Neural cell (in vitro differentiated cells): ENCODE data around the gene DEFB121. TPM values are rescaled to one million over a fixed set of nuclear protein-coding genes. Genes with fewer than 3 reads are reported as not detected.
"Not testable (repeated sequence)": the region's sequence is repeated elsewhere in the genome, so short reads cannot be mapped to it uniquely, and the experiment has no call there.

ENCODE experiments used
- H2AFZ ChIP-seq: fragments of 200-600, 300-800 bp; sonication (generic), shearing (Covaris generic); 2 replicates; pipeline ENCODE4 v1.6.0; 2014; ENCODE audit warnings: low read depth, mild to moderate bottlenecking, antibody characterized with exemption, low read length, moderate library complexity
- H3F3A ChIP-seq: fragments of 200-600 bp; shearing (Covaris generic); 2 replicates; pipeline ENCODE4 v1.6.1; 2016; ENCODE audit warnings: mild to moderate bottlenecking, moderate library complexity, mixed read lengths, antibody characterized with exemption, low read length; ENCODE audit not compliant: insufficient read depth, poor library complexity, severe bottlenecking
- H3K27ac ChIP-seq: fragments of 200-600, 300-800 bp; sonication (generic), shearing (Covaris generic); 2 replicates; pipeline ENCODE4 v1.5.1; 2014; ENCODE audit warnings: mild to moderate bottlenecking, low read length, moderate library complexity
- H3K27me3 ChIP-seq: fragments of 300-800, 200-600 bp; sonication (generic), shearing (Covaris generic); 2 replicates; pipeline ENCODE4 v1.6.0; 2014; ENCODE audit warnings: mild to moderate bottlenecking, low read depth, low read length, moderate library complexity; ENCODE audit not compliant: insufficient read depth
- H3K36me3 ChIP-seq: fragments of 300-800, 200-600 bp; sonication (generic), shearing (Covaris generic); 2 replicates; pipeline ENCODE4 v1.5.1; 2014; ENCODE audit warnings: mild to moderate bottlenecking, antibody characterized with exemption, low read length, moderate library complexity; ENCODE audit not compliant: insufficient read depth
- H3K4me2 ChIP-seq: fragments of 300-800, 200-600 bp; sonication (generic), shearing (Covaris generic); 2 replicates; pipeline ENCODE4 v1.6.0; 2014; ENCODE audit warnings: mild to moderate bottlenecking, low read length
- H3K4me3 ChIP-seq: fragments of 300-800, 200-600 bp; sonication (generic), shearing (Covaris generic); 2 replicates; pipeline ENCODE4 v1.5.1; 2014; ENCODE audit warnings: mild to moderate bottlenecking, low read length, moderate library complexity
- H3K79me2 ChIP-seq: fragments of 200-600 bp; shearing (Covaris generic); replicated peaks from 2 replicates; pipeline ENCODE4 v1.6.0; 2014; ENCODE audit warnings: mild to moderate bottlenecking, low read length, moderate library complexity; ENCODE audit not compliant: insufficient read depth
- H3K9ac ChIP-seq: fragments of 300-800, 200-600 bp; sonication (generic), shearing (Covaris generic); 2 replicates; pipeline ENCODE4 v1.6.1; 2016; ENCODE audit warnings: mild to moderate bottlenecking, low read length, mixed read lengths
- H3K9me2 ChIP-seq: fragments of 200-600 bp; shearing (Covaris generic); 2 replicates; pipeline ENCODE4 v1.6.1; 2016; ENCODE audit warnings: mild to moderate bottlenecking, low read length, mixed read lengths; ENCODE audit not compliant: insufficient read depth
- H3K9me3 ChIP-seq: fragments of 200-600, 300-800 bp; sonication (generic), shearing (Covaris generic); 2 replicates; pipeline ENCODE4 v1.6.1; 2016; ENCODE audit warnings: mild to moderate bottlenecking, mixed run types, low read length, moderate library complexity, mixed read lengths
- H4K20me1 ChIP-seq: fragments of 200-600 bp; shearing (Covaris generic); 2 replicates; pipeline ENCODE4 v1.6.1; 2016; ENCODE audit warnings: mild to moderate bottlenecking, mixed run types; ENCODE audit not compliant: insufficient read depth
- EP300 ChIP-seq: fragments of 450-650 bp; conservative IDR thresholded peaks from 2 replicates; pipeline ENCODE4 v1.6.1; 2014; ENCODE audit warnings: antibody characterized with exemption, mild to moderate bottlenecking, moderate library complexity; ENCODE audit not compliant: poor library complexity, severe bottlenecking
- EZH2 ChIP-seq: fragments of 200-600, 300-800 bp; shearing (Covaris generic), sonication (generic); IDR thresholded peaks from 2 replicates; pipeline ENCODE4 v1.6.1; 2014; ENCODE audit warnings: antibody characterized with exemption, low read length, borderline replicate concordance, mild to moderate bottlenecking; ENCODE audit not compliant: insufficient read depth, poor library complexity, severe bottlenecking
- MXI1 ChIP-seq: fragments of 450-650 bp; conservative IDR thresholded peaks from 2 replicates; pipeline ENCODE4 v1.6.1; 2014; ENCODE audit warnings: antibody characterized with exemption, mild to moderate bottlenecking; ENCODE audit not compliant: poor library complexity, severe bottlenecking
- POLR2AphosphoS5 ChIP-seq: IDR thresholded peaks from 2 replicates; pipeline ENCODE4 v1.6.1; 2012
- RAD21 ChIP-seq: fragments of 450-650 bp; conservative IDR thresholded peaks from 2 replicates; pipeline ENCODE4 v1.6.1; 2014; ENCODE audit warnings: antibody characterized with exemption, mild to moderate bottlenecking, moderate library complexity
- SMC3 ChIP-seq: fragments of 450-650 bp; conservative IDR thresholded peaks from 2 replicates; pipeline ENCODE4 v1.6.1; 2014; ENCODE audit warnings: antibody characterized with exemption, mild to moderate bottlenecking, moderate library complexity; ENCODE audit not compliant: poor library complexity
- TAF1 ChIP-seq: IDR thresholded peaks from 2 replicates; pipeline ENCODE4 v1.6.1; 2012; ENCODE audit warnings: low read depth
- polyA plus RNA-seq: library from polyadenylated mRNA; depleted of rRNA; stranded (reverse); fragments of >200 nt; gene quantifications from 2 replicates; pipeline ENCODE4 v1.2.3, GENCODE V29; 2014
- TF ChIP-seq, protein P1 (sequence below): IDR thresholded peaks from 2 replicates; pipeline ENCODE4 v1.6.1; 2012; ENCODE audit warnings: borderline replicate concordance
- TF ChIP-seq, protein P2 (sequence below): fragments of 450-650 bp; IDR thresholded peaks from 2 replicates; pipeline ENCODE4 v1.5.1; 2014; ENCODE audit warnings: antibody characterized with exemption, mild to moderate bottlenecking, moderate library complexity; ENCODE audit not compliant: poor library complexity, severe bottlenecking

DEFB121 gene
- polyA plus RNA-seq, 1 donor from 2014 or later = not detected

DNA sequence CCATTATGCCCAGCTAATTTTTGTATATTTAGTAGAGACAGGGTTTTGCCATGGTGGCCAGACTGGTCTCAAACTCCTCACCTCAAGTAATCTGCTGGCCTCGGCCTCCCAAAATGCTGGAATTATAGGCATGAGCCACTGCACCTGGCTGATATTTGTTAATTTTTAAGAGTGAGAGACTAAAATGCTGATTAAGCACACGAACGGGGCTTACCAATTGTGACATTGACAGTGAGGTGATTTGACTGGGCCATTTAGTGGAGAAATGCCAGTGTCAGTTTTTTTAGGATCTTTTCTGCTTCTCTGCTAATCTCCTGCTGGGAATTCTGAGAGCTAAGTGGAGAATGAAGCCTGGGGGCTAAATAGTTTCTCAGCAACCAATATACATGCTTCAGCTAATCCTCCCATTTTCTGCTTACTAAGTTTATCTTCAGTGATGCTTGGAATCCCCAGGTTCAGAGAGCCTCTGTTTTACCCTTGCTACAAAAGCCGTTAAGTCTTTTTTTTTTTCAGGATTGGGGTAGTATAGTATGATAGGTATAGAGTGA, 24.6 kb upstream of the DEFB121 start:
- Histone ChIP-seq H3F3A (no peaks in the 10 kb centered on the region), H3K9me3 (peaks cover 4% of the 10 kb centered on the region), H3K79me2 (no peaks in the 10 kb centered on the region), H3K27ac (no peak overlapping the region), H4K20me1 (no peaks in the 10 kb centered on the region), H3K9ac (no peak overlapping the region), H3K27me3 (no peaks in the 10 kb centered on the region), H3K4me3 (no peak overlapping the region), H2AFZ (no peak overlapping the region), H3K9me2 (no peaks in the 10 kb centered on the region), H3K36me3 (no peaks in the 10 kb centered on the region), H3K4me2 (no peak overlapping the region)
- TF ChIP-seq TAF1 = no peak
- TF ChIP-seq EZH2 = no peak
- no peak for TF ChIP-seq EP300
- no peak for TF ChIP-seq SMC3
- no peak for TF ChIP-seq RAD21
- TF ChIP-seq POLR2AphosphoS5 = no peak
- TF ChIP-seq MXI1 = no peak
- TF ChIP-seq, protein P1, sequence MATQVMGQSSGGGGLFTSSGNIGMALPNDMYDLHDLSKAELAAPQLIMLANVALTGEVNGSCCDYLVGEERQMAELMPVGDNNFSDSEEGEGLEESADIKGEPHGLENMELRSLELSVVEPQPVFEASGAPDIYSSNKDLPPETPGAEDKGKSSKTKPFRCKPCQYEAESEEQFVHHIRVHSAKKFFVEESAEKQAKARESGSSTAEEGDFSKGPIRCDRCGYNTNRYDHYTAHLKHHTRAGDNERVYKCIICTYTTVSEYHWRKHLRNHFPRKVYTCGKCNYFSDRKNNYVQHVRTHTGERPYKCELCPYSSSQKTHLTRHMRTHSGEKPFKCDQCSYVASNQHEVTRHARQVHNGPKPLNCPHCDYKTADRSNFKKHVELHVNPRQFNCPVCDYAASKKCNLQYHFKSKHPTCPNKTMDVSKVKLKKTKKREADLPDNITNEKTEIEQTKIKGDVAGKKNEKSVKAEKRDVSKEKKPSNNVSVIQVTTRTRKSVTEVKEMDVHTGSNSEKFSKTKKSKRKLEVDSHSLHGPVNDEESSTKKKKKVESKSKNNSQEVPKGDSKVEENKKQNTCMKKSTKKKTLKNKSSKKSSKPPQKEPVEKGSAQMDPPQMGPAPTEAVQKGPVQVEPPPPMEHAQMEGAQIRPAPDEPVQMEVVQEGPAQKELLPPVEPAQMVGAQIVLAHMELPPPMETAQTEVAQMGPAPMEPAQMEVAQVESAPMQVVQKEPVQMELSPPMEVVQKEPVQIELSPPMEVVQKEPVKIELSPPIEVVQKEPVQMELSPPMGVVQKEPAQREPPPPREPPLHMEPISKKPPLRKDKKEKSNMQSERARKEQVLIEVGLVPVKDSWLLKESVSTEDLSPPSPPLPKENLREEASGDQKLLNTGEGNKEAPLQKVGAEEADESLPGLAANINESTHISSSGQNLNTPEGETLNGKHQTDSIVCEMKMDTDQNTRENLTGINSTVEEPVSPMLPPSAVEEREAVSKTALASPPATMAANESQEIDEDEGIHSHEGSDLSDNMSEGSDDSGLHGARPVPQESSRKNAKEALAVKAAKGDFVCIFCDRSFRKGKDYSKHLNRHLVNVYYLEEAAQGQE = no peak
- TF ChIP-seq, protein P2, sequence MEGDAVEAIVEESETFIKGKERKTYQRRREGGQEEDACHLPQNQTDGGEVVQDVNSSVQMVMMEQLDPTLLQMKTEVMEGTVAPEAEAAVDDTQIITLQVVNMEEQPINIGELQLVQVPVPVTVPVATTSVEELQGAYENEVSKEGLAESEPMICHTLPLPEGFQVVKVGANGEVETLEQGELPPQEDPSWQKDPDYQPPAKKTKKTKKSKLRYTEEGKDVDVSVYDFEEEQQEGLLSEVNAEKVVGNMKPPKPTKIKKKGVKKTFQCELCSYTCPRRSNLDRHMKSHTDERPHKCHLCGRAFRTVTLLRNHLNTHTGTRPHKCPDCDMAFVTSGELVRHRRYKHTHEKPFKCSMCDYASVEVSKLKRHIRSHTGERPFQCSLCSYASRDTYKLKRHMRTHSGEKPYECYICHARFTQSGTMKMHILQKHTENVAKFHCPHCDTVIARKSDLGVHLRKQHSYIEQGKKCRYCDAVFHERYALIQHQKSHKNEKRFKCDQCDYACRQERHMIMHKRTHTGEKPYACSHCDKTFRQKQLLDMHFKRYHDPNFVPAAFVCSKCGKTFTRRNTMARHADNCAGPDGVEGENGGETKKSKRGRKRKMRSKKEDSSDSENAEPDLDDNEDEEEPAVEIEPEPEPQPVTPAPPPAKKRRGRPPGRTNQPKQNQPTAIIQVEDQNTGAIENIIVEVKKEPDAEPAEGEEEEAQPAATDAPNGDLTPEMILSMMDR = no peak

DNA sequence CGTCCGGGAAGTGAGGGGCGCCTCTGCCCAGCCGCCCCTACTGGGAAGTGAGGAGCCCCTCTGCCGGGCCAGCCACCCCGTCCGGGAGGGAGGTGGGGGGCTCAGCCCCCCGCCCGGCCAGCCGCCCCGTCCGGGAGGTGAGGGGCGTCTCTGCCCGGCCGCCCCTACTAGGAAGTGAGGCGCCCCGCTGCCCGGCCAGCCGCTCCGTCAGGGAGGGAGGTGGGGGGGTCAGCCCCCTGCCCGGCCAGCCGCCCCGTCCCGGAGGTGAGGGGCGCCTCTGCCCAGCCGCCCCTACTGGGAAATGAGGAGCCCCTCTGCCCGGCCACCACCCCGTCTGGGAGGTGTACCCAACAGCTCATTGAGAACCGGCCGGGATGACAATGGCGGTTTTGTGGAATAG, 21.6 kb upstream of the DEFB121 start:
- H3K4me3 ChIP-seq, H3K27me3 ChIP-seq, H2AFZ ChIP-seq, H3K36me3 ChIP-seq, H4K20me1 ChIP-seq, H3K4me2 ChIP-seq, H3K9me3 ChIP-seq, H3K9me2 ChIP-seq, H3K79me2 ChIP-seq, H3K27ac ChIP-seq, H3F3A ChIP-seq, H3K9ac ChIP-seq: not testable (repeated sequence)

DNA sequence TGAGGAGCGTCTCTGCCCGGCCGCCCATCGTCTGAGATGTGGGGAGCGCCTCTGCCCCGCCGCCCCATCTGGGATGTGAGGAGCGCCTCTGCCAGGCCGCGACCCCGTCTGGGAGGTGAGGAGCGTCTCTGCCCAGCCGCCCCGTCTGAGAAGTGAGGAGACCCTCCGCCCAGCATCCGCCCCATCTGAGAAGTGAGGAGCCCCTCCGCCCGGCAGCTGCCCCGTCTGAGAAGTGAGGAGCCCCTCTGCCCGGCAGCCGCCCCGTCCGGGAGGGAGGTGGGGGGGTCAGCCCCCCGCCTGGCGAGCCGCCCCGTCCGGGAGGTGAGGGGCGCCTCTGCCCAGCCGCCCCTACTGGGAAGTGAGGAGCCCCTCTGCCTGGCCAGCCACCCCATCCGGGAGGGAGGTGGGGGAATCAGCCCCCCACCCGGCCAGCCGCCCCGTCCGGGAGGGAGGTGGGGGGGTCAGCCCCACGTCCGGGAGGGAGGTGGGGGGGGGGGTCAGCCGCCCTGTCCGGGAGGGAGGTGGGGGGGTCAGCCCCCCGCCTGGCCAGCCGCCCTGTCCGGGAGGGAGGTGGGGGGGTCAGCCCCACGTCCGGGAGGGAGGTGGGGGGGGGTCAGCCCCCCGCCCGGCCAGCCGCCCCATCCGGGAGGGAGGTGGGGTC, 21.0 kb upstream of the DEFB121 start:
- H3K79me2 ChIP-seq, H3K4me2 ChIP-seq, H2AFZ ChIP-seq, H4K20me1 ChIP-seq, H3K9me3 ChIP-seq, H3K27me3 ChIP-seq, H3F3A ChIP-seq, H3K9ac ChIP-seq, H3K4me3 ChIP-seq, H3K9me2 ChIP-seq, H3K27ac ChIP-seq, H3K36me3 ChIP-seq: not testable (repeated sequence)
